Right lobe of liver (tissue), 4 donors: Measurements from ENCODE around the gene SPG11.
A peak's percentile ranks its signal among the peaks of the same experiment; 100 is the strongest.

Experiments used
- CTCF ChIP-seq, 4 donors: fragments of 200-600 bp in 3 of 4; fragments of 450-650 bp in 1 of 4; IDR thresholded peaks; one replicate each; pipeline versions ENCODE4 v1.5.1 to v1.8.0; 2016 to 2022; ENCODE audit warnings: antibody characterized with exemption in 4 of 4, mild to moderate bottlenecking in 2 of 4
- POLR2A ChIP-seq: fragments of 450-650 bp; IDR thresholded peaks from one replicate; pipeline ENCODE4 v1.6.1; 2017; ENCODE audit warnings: antibody characterized with exemption, mild to moderate bottlenecking
- donor health status: DM: no; HTN: no; CAD: no.
- donor health status: DM: no; HTN: no; CAD: no.
- donor health status: DM: no; HTN: yes; CAD: no.

GRCh38 chr15:44536302-44536961 is 127.0 kb downstream of the SPG11 start:
- TF ChIP-seq CTCF (IDR thresholded peaks at IDR 0.05) (peak; percentile 25 to 51 (median 48)), POLR2A (peak; percentile 63)
